AG09319 (cell line): ENCODE data around the gene CAMTA1.

Experiments used
- DNase-seq: peaks from one replicate; pipeline ENCODE4 v3.0.0-alpha.2; 2010; ENCODE audit warnings: low read depth; ENCODE audit errors: extremely low read depth
- CTCF ChIP-seq: IDR thresholded peaks from 2 replicates; pipeline ENCODE4 v1.5.1; 2011; ENCODE audit warnings: low read depth, mild to moderate bottlenecking, inconsistent platforms, low read length, moderate library complexity

CAMTA1 gene

GRCh38 chr1:6860401-6860800 lies 75.1 kb downstream of the CAMTA1 start:
- no peak for DNase-seq

DNA sequence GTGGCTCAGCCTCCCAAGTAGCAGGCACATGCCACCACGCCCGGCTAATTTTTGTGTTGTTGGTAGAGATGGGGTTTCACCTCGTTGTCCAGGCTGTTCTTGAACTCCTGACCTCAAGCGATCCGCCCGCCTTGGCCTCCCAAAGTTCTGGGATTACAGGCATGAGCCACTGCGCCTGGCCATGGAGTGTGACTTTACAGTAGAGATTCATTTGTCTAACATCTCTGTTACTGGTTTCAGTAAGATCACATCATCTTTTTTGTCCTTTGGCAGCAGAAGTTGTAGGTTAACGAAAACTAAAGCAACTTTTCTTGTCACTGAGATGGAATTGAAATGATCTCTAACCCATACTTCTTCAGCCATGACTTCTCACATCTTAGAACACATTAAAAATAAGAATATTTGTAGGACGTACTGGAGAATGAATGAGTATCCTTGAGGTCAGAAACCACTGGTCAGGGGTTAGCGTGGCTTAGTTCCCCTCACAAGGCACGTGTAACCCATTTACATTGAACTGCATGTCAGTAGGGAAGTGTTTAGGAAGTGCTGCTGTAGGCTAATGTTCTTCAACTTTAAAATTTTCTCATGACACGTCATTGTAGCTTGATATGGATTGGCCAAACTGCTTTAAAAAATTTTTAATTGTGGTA lies 75.9 kb downstream of the CAMTA1 start:
- no peak for TF ChIP-seq CTCF
- DNase-seq: no peak

More at GRCh38 chr1:6860401-6860800, 75.1 kb downstream of the CAMTA1 start:
- no peak for TF ChIP-seq CTCF

- no peak for DNase-seq
- TF ChIP-seq CTCF: no peak
These were observed 77.7 kb downstream of the CAMTA1 start for GRCh38 chr1:6862906-6863305.

GRCh38 chr1:6864166-6864565 lies 78.9 kb downstream of the CAMTA1 start:
- no peak for TF ChIP-seq CTCF
- no peak for DNase-seq

- no peak for TF ChIP-seq CTCF
- no peak for DNase-seq
These were observed 81.6 kb downstream of the CAMTA1 start for GRCh38 chr1:6866825-6867224.

GRCh38 chr1:6867321-6867720 lies 82.1 kb downstream of the CAMTA1 start:
- no peak for DNase-seq
- TF ChIP-seq CTCF: no peak

GRCh38 chr1:6867729-6868659 lies 82.7 kb downstream of the CAMTA1 start:
- TF ChIP-seq CTCF: no peak

More at GRCh38 chr1:6867729-6868659, 82.7 kb downstream of the CAMTA1 start:
- no peak for DNase-seq
